Astrocyte (in vitro differentiated cells and primary cell): ENCODE data around the gene RALGAPB.

ENCODE experiments used
- EZH2 ChIP-seq: IDR thresholded peaks from 2 replicates; pipeline ENCODE4 v1.6.1; 2012; ENCODE audit warnings: mild to moderate bottlenecking, low read length, inconsistent platforms; ENCODE audit not compliant: insufficient read depth
- TF ChIP-seq, protein P1 (sequence below): IDR thresholded peaks from 2 replicates; pipeline ENCODE4 v1.5.1; 2011; ENCODE audit warnings: low read depth, mild to moderate bottlenecking, inconsistent platforms, low read length, moderate library complexity; ENCODE audit not compliant: insufficient read depth

- TF ChIP-seq, protein P1, sequence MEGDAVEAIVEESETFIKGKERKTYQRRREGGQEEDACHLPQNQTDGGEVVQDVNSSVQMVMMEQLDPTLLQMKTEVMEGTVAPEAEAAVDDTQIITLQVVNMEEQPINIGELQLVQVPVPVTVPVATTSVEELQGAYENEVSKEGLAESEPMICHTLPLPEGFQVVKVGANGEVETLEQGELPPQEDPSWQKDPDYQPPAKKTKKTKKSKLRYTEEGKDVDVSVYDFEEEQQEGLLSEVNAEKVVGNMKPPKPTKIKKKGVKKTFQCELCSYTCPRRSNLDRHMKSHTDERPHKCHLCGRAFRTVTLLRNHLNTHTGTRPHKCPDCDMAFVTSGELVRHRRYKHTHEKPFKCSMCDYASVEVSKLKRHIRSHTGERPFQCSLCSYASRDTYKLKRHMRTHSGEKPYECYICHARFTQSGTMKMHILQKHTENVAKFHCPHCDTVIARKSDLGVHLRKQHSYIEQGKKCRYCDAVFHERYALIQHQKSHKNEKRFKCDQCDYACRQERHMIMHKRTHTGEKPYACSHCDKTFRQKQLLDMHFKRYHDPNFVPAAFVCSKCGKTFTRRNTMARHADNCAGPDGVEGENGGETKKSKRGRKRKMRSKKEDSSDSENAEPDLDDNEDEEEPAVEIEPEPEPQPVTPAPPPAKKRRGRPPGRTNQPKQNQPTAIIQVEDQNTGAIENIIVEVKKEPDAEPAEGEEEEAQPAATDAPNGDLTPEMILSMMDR: no peak
- no peak for TF ChIP-seq EZH2
Observed at GRCh38 chr20:38581830-38582358, 109.3 kb downstream of the RALGAPB start.
